Fibroblast of lung (primary cell): Measurements from ENCODE around the gene AGRN. TPM values are rescaled to one million over a fixed set of nuclear protein-coding genes. Genes with fewer than 3 reads are reported as not detected.
"Not testable (repeated sequence)": the region's sequence is repeated elsewhere in the genome, so short reads cannot be mapped to it uniquely, and the experiment has no call there.

Experiments used
- DNase-seq, 2 donors: peaks; one replicate each; pipeline versions ENCODE4 v3.0.0 to v3.0.0-alpha.2; 2010; ENCODE audit warnings: low read depth in 2 of 2
- H2AFZ ChIP-seq: 2 replicates; pipeline ENCODE4 v1.5.1; 2012; ENCODE audit warnings: low read length, control low read depth, inconsistent platforms
- H3K27ac ChIP-seq: 2 replicates; pipeline ENCODE4 v1.5.1; 2011; ENCODE audit warnings: low read length, control low read depth; ENCODE audit not compliant: insufficient read depth
- H3K27me3 ChIP-seq: 2 replicates; pipeline ENCODE4 v1.5.1; 2011; ENCODE audit warnings: mild to moderate bottlenecking, low read length; ENCODE audit not compliant: control insufficient read depth, insufficient read depth
- H3K36me3 ChIP-seq: 2 replicates; pipeline ENCODE4 v1.5.1; 2011; ENCODE audit warnings: low read length; ENCODE audit not compliant: control insufficient read depth, insufficient read depth
- H3K4me1 ChIP-seq: 2 replicates; pipeline ENCODE4 v1.5.1; 2011; ENCODE audit warnings: low read length; ENCODE audit not compliant: control insufficient read depth, insufficient read depth; ENCODE audit errors: extremely low read depth
- H3K4me2 ChIP-seq: 2 replicates; pipeline ENCODE4 v1.5.1; 2011; ENCODE audit warnings: low read length, control low read depth; ENCODE audit not compliant: insufficient read depth; ENCODE audit errors: extremely low read depth
- H3K4me3 ChIP-seq, 4 experiments: fragments of 200-600 bp in 1 of 4; sonication (generic) in 1 of 4; replicated peaks in 1 of 4; 2 replicates each; pipeline ENCODE4 v1.5.1; 2011 to 2016; ENCODE audit warnings: low read length in 4 of 4, low read depth in 3 of 4, mild to moderate bottlenecking in 3 of 4, control low read depth in 2 of 4, inconsistent platforms in 1 of 4, mixed read lengths in 1 of 4; ENCODE audit not compliant: insufficient read depth in 1 of 4; ENCODE audit errors: control extremely low read depth in 1 of 4
- H3K79me2 ChIP-seq: 2 replicates; pipeline ENCODE4 v1.5.1; 2012; ENCODE audit warnings: mild to moderate bottlenecking, low read length, inconsistent platforms; ENCODE audit not compliant: control insufficient read depth, insufficient read depth
- H3K9ac ChIP-seq: 2 replicates; pipeline ENCODE4 v1.5.1; 2011; ENCODE audit warnings: mild to moderate bottlenecking, low read length, control low read depth; ENCODE audit not compliant: insufficient read depth
- H3K9me3 ChIP-seq: 2 replicates; pipeline ENCODE4 v1.5.1; 2012; ENCODE audit warnings: low read depth, low read length; ENCODE audit not compliant: control insufficient read depth, insufficient read depth
- H4K20me1 ChIP-seq: 2 replicates; pipeline ENCODE4 v1.5.1; 2011; ENCODE audit warnings: low read length; ENCODE audit not compliant: control insufficient read depth, insufficient read depth; ENCODE audit errors: extremely low read depth
- EZH2 ChIP-seq: IDR thresholded peaks from 2 replicates; pipeline ENCODE4 v1.5.1; 2012; ENCODE audit warnings: low read length, control low read depth, mild to moderate bottlenecking; ENCODE audit errors: missing control alignments
- polyA plus RNA-seq, 2 donors: library from polyadenylated mRNA; depleted of rRNA in 1 of 2; stranded (reverse) in 1 of 2; unstranded in 1 of 2; fragments of >200 nt; gene quantifications; 2 replicates each; pipeline ENCODE4 v1.2.1, GENCODE V29; 2011 to 2012; ENCODE audit warnings: missing spikeins in 1 of 2
- total RNA-seq: library from RNA; depleted of rRNA; stranded (reverse); fragments of >200 nt; gene quantifications from 2 replicates; pipeline ENCODE4 v1.2.1, GENCODE V29; 2014
- TF ChIP-seq, protein P1 (sequence below), 2 donors: IDR thresholded peaks in 1 of 2; conservative IDR thresholded peaks in 1 of 2; 1 replicate in 1 of 2; 2 replicates in 1 of 2; pipeline ENCODE4 v1.5.1; 2011 to 2012; ENCODE audit warnings: low read length in 2 of 2, control low read depth in 1 of 2, inconsistent platforms in 1 of 2, low read depth in 1 of 2, mild to moderate bottlenecking in 1 of 2

The AGRN gene
- total and polyA plus RNA-seq, 2 donors (not counting 1 experiment from before 2014, with no cell fraction given) = 20.7 to 50.9 TPM

DNA sequence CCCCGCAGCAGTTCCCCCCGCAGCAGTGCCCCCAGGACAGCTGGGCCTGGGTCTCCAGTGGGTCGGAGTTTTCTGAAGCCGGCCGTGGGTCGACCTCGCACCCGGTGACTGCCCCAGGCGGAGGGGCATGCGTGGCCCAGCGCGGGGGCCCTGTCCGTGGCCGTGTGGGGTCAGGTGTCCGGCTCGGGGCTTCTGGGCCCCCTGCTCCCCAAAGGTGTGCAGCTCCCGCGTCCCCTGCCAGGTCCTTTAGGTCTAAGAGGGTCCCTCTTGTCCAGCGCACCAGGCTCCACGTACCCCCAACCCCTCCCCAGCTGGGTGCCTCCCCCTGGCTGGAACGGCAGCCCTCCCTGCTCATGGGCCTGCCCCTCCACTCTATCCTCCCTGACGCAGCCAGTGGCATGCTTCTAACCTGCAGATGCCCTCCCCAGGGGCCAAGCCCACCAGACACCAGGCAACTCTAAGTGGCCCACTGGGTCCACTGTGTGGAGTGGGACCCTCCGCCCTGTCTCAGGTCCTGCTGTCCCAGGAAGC, 14.1 kb upstream of the AGRN start:
- Histone ChIP-seq H2AFZ (no peak overlapping the region), H3K4me3 (no peak overlapping the region), H3K4me2 (no peak overlapping the region), H3K27me3 (no peaks in the 10 kb centered on the region), H4K20me1 (no peaks in the 10 kb centered on the region), H3K27ac (no peak overlapping the region), H3K36me3 (no peaks in the 10 kb centered on the region), H3K4me1 (no peaks in the 10 kb centered on the region), H3K9me3 (no peaks in the 10 kb centered on the region), H3K79me2 (no peaks in the 10 kb centered on the region), H3K9ac (no peak overlapping the region)
- no peak for DNase-seq
- no peak for TF ChIP-seq EZH2
- TF ChIP-seq, protein P1, sequence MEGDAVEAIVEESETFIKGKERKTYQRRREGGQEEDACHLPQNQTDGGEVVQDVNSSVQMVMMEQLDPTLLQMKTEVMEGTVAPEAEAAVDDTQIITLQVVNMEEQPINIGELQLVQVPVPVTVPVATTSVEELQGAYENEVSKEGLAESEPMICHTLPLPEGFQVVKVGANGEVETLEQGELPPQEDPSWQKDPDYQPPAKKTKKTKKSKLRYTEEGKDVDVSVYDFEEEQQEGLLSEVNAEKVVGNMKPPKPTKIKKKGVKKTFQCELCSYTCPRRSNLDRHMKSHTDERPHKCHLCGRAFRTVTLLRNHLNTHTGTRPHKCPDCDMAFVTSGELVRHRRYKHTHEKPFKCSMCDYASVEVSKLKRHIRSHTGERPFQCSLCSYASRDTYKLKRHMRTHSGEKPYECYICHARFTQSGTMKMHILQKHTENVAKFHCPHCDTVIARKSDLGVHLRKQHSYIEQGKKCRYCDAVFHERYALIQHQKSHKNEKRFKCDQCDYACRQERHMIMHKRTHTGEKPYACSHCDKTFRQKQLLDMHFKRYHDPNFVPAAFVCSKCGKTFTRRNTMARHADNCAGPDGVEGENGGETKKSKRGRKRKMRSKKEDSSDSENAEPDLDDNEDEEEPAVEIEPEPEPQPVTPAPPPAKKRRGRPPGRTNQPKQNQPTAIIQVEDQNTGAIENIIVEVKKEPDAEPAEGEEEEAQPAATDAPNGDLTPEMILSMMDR (conservative IDR thresholded peaks at IDR 0.05 in 1 of 2, IDR thresholded peaks at IDR 0.05 in 1 of 2; ENCODE audit: low read depth in 1 of 2, low read length in 2 of 2) = no peak

DNA sequence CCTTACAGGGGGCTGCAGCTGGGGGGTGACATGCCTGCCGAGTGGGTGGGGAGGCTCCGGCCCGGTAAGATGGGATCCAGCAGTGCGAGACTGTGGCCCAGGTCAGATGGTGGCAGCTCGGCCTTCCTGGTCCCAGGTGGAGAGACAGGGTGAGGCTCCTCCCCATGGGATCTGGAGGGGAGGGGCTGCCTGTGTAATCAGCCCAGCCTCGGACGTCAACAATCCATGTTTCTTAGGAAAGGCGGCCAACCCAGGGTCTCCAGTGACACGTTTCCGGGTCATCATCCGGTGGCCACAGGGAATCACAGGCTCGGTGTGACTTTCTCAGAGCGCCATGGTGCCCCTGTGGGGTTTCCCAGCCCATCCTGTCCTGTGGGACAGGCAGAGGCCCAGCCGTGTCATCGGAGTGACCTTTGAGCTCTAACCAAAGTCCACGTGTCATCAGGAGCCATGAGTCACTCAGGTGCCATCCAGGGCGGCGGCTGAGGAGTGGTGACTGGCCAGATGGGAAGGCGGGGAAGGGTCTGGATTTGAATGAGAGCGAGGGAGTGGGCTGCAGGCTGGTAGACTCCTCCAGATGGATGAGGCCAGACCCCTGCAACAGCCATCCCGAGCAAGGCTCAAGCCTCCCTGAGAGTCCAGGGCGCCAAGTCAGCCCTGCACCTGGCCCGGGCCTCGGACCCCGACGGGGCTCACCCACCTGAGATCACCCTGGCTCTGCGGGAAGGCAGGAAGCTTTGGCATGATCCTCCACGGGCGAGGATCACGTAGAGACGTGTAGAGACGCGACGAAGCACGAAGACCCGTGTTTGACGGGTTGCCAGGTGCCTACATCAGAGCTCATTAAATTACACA, 13.4 kb upstream of the AGRN start:
- H3K4me3 ChIP-seq = no peak overlapping the region
- no peak overlapping the region for H3K4me2 ChIP-seq
- no peaks in the 10 kb centered on the region for H3K36me3 ChIP-seq
- H3K79me2 ChIP-seq = no peaks in the 10 kb centered on the region
- no peaks in the 10 kb centered on the region for H3K9me3 ChIP-seq
- TF ChIP-seq, protein P1 (conservative IDR thresholded peaks at IDR 0.05 in 1 of 2, IDR thresholded peaks at IDR 0.05 in 1 of 2; ENCODE audit: low read depth in 1 of 2, low read length in 2 of 2) = no peak
- TF ChIP-seq EZH2 = no peak
- no peak overlapping the region for H3K9ac ChIP-seq
- no peak for DNase-seq
- no peak overlapping the region for H3K27ac ChIP-seq
- no peaks in the 10 kb centered on the region for H3K27me3 ChIP-seq
- no peak overlapping the region for H2AFZ ChIP-seq
- no peaks in the 10 kb centered on the region for H3K4me1 ChIP-seq
- H4K20me1 ChIP-seq = no peaks in the 10 kb centered on the region

DNA sequence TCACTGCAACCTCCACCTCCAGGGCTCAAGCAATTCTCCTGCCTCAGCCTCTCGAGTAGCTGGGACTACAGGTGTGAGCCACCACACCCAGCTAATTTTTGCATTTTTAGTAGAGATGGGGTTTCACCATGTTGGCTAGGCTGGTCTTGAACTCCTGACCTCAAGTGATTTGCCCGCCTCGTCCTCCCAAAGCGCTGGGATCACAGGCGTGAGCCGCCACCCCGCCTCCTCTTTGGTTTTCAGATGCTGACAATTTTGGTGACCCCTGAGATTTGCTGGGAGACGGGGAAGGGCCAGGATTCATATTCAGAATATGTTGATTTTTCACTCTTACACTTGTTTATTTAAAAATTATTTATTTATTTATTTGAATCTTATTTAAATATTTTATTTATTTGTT, 9.8 kb upstream of the AGRN start:
- H4K20me1 ChIP-seq, H3K4me1 ChIP-seq, DNase-seq, H3K79me2 ChIP-seq, H3K4me2 ChIP-seq, H3K9me3 ChIP-seq, H3K9ac ChIP-seq, H3K27ac ChIP-seq, H3K36me3 ChIP-seq, H3K4me3 ChIP-seq, H3K27me3 ChIP-seq, H2AFZ ChIP-seq: not testable (repeated sequence)
